Neural progenitor cell (in vitro differentiated cells): ENCODE measurements around the gene MYCBP. TPM values are rescaled to one million over a fixed set of nuclear protein-coding genes. Genes with fewer than 3 reads are reported as not detected.

Experiments
- DNase-seq: peaks from one replicate; pipeline ENCODE4 v3.0.0-alpha.2; 2016; ENCODE audit warnings: low spot score
- H2AFZ ChIP-seq: fragments of 200-600 bp; sonication (generic); replicated peaks from 2 replicates; pipeline ENCODE4 v1.6.1; 2016; ENCODE audit warnings: antibody characterized with exemption
- H3F3A ChIP-seq: fragments of 200-600 bp; sonication (generic); 2 replicates; pipeline ENCODE4 v1.6.1; 2016; ENCODE audit warnings: antibody characterized with exemption, low read depth
- H3K27ac ChIP-seq: fragments of 200-600 bp; sonication (generic); 2 replicates; pipeline ENCODE4 v1.5.1; 2016; ENCODE audit warnings: mild to moderate bottlenecking
- H3K27me3 ChIP-seq: fragments of 200-600 bp; sonication (generic); 2 replicates; pipeline ENCODE4 v1.6.1; 2016; ENCODE audit warnings: mild to moderate bottlenecking, moderate library complexity
- H3K36me3 ChIP-seq: fragments of 200-600 bp; sonication (generic); 2 replicates; pipeline ENCODE4 v1.5.1; 2016
- H3K4me1 ChIP-seq: fragments of 200-600 bp; sonication (generic); 2 replicates; pipeline ENCODE4 v1.6.1; 2016; ENCODE audit warnings: mixed run types
- H3K4me2 ChIP-seq: fragments of 200-600 bp; sonication (generic); 2 replicates; pipeline ENCODE4 v1.6.1; 2016
- H3K4me3 ChIP-seq: fragments of 200-600 bp; sonication (generic); 2 replicates; pipeline ENCODE4 v1.5.1; 2016
- H3K79me2 ChIP-seq: fragments of 200-600 bp; sonication (generic); 2 replicates; pipeline ENCODE4 v1.6.1; 2016; ENCODE audit warnings: low read depth
- H3K9ac ChIP-seq: fragments of 200-600 bp; sonication (generic); 2 replicates; pipeline ENCODE4 v1.6.1; 2016
- H3K9me3 ChIP-seq: fragments of 200-600 bp; sonication (generic); 2 replicates; pipeline ENCODE4 v1.5.1; 2016; ENCODE audit warnings: low read depth
- H4K20me1 ChIP-seq: fragments of 200-600 bp; sonication (generic); 2 replicates; pipeline ENCODE4 v1.6.1; 2016; ENCODE audit warnings: low read depth
- H3K27ac Mint-ChIP-seq: 3 replicates; pipeline ENCODE4 v1.8.0; 2021; ENCODE audit warnings: mixed read lengths
- H3K27me3 Mint-ChIP-seq: 2 replicates; pipeline ENCODE4 v1.8.0; 2022; ENCODE audit warnings: low read depth, mild to moderate bottlenecking, inconsistent platforms, moderate library complexity, mixed read lengths; ENCODE audit not compliant: insufficient read depth
- H3K36me3 Mint-ChIP-seq: 3 replicates; pipeline ENCODE4 v1.8.0; 2021; ENCODE audit warnings: mixed read lengths
- H3K4me1 Mint-ChIP-seq: 3 replicates; pipeline ENCODE4 v1.8.0; 2021; ENCODE audit warnings: mixed read lengths
- H3K4me3 Mint-ChIP-seq: 3 replicates; pipeline ENCODE4 v1.8.0; 2021; ENCODE audit warnings: mild to moderate bottlenecking, moderate library complexity, mixed read lengths
- H3K9me3 Mint-ChIP-seq: 3 replicates; pipeline ENCODE4 v1.8.0; 2020; ENCODE audit warnings: mixed read lengths
- CTCF ChIP-seq: fragments of 200-600 bp; sonication (generic); IDR thresholded peaks from 2 replicates; pipeline ENCODE4 v1.5.1; 2017; ENCODE audit warnings: antibody characterized with exemption, mild to moderate bottlenecking
- EZH2 ChIP-seq: fragments of 200-600 bp; sonication (generic); IDR thresholded peaks from 2 replicates; pipeline ENCODE4 v1.6.1; 2017; ENCODE audit warnings: antibody characterized with exemption, mild to moderate bottlenecking, moderate library complexity
- EZH2phosphoT487 ChIP-seq: fragments of 200-600 bp; sonication (generic); IDR thresholded peaks from 2 replicates; pipeline ENCODE4 v1.6.1; 2017; ENCODE audit warnings: antibody characterized with exemption
- total RNA-seq: library from RNA; depleted of rRNA; stranded (reverse); fragments of >200 nt; gene quantifications from 2 replicates; pipeline ENCODE4 v1.2.3, GENCODE V29; 2015; ENCODE audit warnings: low replicate concordance

The MYCBP gene
- total RNA-seq, 1 donor from 2014 or later, result 36.5 TPM

- H2AFZ ChIP-seq, result no peak overlapping the region
- DNase-seq, result no peak
- Mint-ChIP-seq H3K27ac (no peak overlapping the region), H3K4me3 (peak overlapping the region; percentile 4), H3K27me3 (peaks cover 16% of the 10 kb centered on the region), H3K9me3 (peaks cover 11% of the 10 kb centered on the region), H3K4me1 (peaks cover 18% of the 10 kb centered on the region), H3K36me3 (no peaks in the 10 kb centered on the region)
- no peak overlapping the region for H3K9ac ChIP-seq
- peaks cover 28% of the 10 kb centered on the region for H3K4me1 ChIP-seq
- H3K36me3 ChIP-seq, result no peaks in the 10 kb centered on the region
- peaks cover 5% of the 10 kb centered on the region for H3F3A ChIP-seq
- H3K9me3 ChIP-seq, result no peaks in the 10 kb centered on the region
- peaks cover 62% of the 10 kb centered on the region for H3K27me3 ChIP-seq
- no peak overlapping the region for H3K4me2 ChIP-seq
- H3K27ac ChIP-seq, result no peak overlapping the region
- H3K79me2 ChIP-seq, result no peaks in the 10 kb centered on the region
- no peaks in the 10 kb centered on the region for H4K20me1 ChIP-seq
- H3K4me3 ChIP-seq, result no peak overlapping the region
- TF ChIP-seq CTCF, result no peak
- no peak for TF ChIP-seq EZH2
- no peak for TF ChIP-seq EZH2phosphoT487
Measured at GRCh38 chr1:38819516-38819915, 53.6 kb downstream of the MYCBP start.

- no peaks in the 10 kb centered on the region for H4K20me1 ChIP-seq
- Mint-ChIP-seq H3K4me3 (peak overlapping the region; percentile 79), H3K27me3 (peaks cover 14% of the 10 kb centered on the region), H3K4me1 (peaks cover 21% of the 10 kb centered on the region), H3K27ac (no peak overlapping the region), H3K9me3 (peaks cover 11% of the 10 kb centered on the region), H3K36me3 (no peaks in the 10 kb centered on the region)
- no peak for DNase-seq
- peaks cover 28% of the 10 kb centered on the region for H3K4me1 ChIP-seq
- H3K9me3 ChIP-seq, result no peaks in the 10 kb centered on the region
- no peak overlapping the region for H3K9ac ChIP-seq
- H3K27ac ChIP-seq, result no peak overlapping the region
- peak overlapping the region; percentile 86 for H3K4me2 ChIP-seq
- H3K79me2 ChIP-seq, result no peaks in the 10 kb centered on the region
- peak overlapping the region; percentile 100 for H2AFZ ChIP-seq
- no peaks in the 10 kb centered on the region for H3K36me3 ChIP-seq
- TF ChIP-seq EZH2phosphoT487 (no peak), CTCF (peak; percentile 8)
- peaks cover 5% of the 10 kb centered on the region for H3F3A ChIP-seq
- H3K27me3 ChIP-seq, result peaks cover 67% of the 10 kb centered on the region
- peak overlapping the region; percentile 68 for H3K4me3 ChIP-seq
Measured at GRCh38 chr1:38819040-38819439, 54.1 kb downstream of the MYCBP start.

- no peaks in the 10 kb centered on the region for H3K79me2 ChIP-seq
- H3F3A ChIP-seq, result peaks cover 5% of the 10 kb centered on the region
- peaks cover 73% of the 10 kb centered on the region for H3K27me3 ChIP-seq
- peak; percentile 91 for DNase-seq
- peaks cover 14% of the 10 kb centered on the region for H3K27me3 Mint-ChIP-seq
- no peaks in the 10 kb centered on the region for H4K20me1 ChIP-seq
- H3K36me3 Mint-ChIP-seq, result no peaks in the 10 kb centered on the region
- peaks cover 11% of the 10 kb centered on the region for H3K9me3 Mint-ChIP-seq
- H3K4me1 ChIP-seq, result peaks cover 28% of the 10 kb centered on the region
- no peak overlapping the region for H3K9ac ChIP-seq
- peaks cover 24% of the 10 kb centered on the region for H3K4me1 Mint-ChIP-seq
- H3K4me3 Mint-ChIP-seq, result peak overlapping the region; percentile 79
- no peak for TF ChIP-seq EZH2phosphoT487
- peak; percentile 63 for TF ChIP-seq EZH2
- peak; percentile 88 for TF ChIP-seq CTCF
- H3K36me3 ChIP-seq, result no peaks in the 10 kb centered on the region
- H3K9me3 ChIP-seq, result no peaks in the 10 kb centered on the region
- no peak overlapping the region for H3K27ac Mint-ChIP-seq
- peak overlapping the region; percentile 100 for H2AFZ ChIP-seq
- H3K4me3 ChIP-seq, result peak overlapping the region; percentile 68
- H3K27ac ChIP-seq, result no peak overlapping the region
- peak overlapping the region; percentile 86 for H3K4me2 ChIP-seq
Measured at GRCh38 chr1:38818175-38818976, 54.8 kb downstream of the MYCBP start.
